Glutamatergic neuron (in vitro differentiated cells): ENCODE results near the gene TMPRSS2. TPM values are rescaled to one million over a fixed set of nuclear protein-coding genes. Genes with fewer than 3 reads are reported as not detected.

ENCODE experiments used
- DNase-seq: peaks from one replicate; pipeline ENCODE4 v3.0.0; 2022
- H3K27ac Mint-ChIP-seq: one replicate; pipeline ENCODE4 v1.8.0; 2020; ENCODE audit warnings: mild to moderate bottlenecking, mixed read lengths, inconsistent platforms; ENCODE audit not compliant: unreplicated experiment
- H3K27me3 Mint-ChIP-seq: one replicate; pipeline ENCODE4 v1.8.0; 2020; ENCODE audit warnings: mild to moderate bottlenecking, moderate library complexity, mixed read lengths, inconsistent platforms; ENCODE audit not compliant: unreplicated experiment
- H3K36me3 Mint-ChIP-seq: one replicate; pipeline ENCODE4 v1.8.0; 2020; ENCODE audit warnings: mild to moderate bottlenecking, mixed read lengths, inconsistent platforms; ENCODE audit not compliant: unreplicated experiment
- H3K4me1 Mint-ChIP-seq: one replicate; pipeline ENCODE4 v1.8.0; 2020; ENCODE audit warnings: mild to moderate bottlenecking, low read depth, mixed read lengths, inconsistent platforms; ENCODE audit not compliant: unreplicated experiment
- H3K4me3 Mint-ChIP-seq: one replicate; pipeline ENCODE4 v1.8.0; 2020; ENCODE audit warnings: mild to moderate bottlenecking, mixed read lengths, inconsistent platforms; ENCODE audit not compliant: unreplicated experiment
- H3K9me3 Mint-ChIP-seq: one replicate; pipeline ENCODE4 v1.8.0; 2020; ENCODE audit warnings: mild to moderate bottlenecking, moderate library complexity, mixed read lengths, inconsistent platforms; ENCODE audit not compliant: unreplicated experiment
- total RNA-seq: library from RNA; stranded (reverse); fragmentation: NEBNext Ultra II Directional; extraction: Animal tissue kit (Norgen Biotek cat#: 25700); gene quantifications from one replicate; pipeline ENCODE4 v1.2.1, GENCODE V29; 2021; ENCODE audit not compliant: unreplicated experiment
- TF ChIP-seq, protein P1 (sequence below): fragments of 200-600 bp; sonication (generic); IDR thresholded peaks from one replicate; pipeline ENCODE4 v1.5.0; 2021; ENCODE audit not compliant: partially characterized antibody, unreplicated experiment

Gene TMPRSS2
- total RNA-seq, 1 donor from 2014 or later, result not detected

DNA sequence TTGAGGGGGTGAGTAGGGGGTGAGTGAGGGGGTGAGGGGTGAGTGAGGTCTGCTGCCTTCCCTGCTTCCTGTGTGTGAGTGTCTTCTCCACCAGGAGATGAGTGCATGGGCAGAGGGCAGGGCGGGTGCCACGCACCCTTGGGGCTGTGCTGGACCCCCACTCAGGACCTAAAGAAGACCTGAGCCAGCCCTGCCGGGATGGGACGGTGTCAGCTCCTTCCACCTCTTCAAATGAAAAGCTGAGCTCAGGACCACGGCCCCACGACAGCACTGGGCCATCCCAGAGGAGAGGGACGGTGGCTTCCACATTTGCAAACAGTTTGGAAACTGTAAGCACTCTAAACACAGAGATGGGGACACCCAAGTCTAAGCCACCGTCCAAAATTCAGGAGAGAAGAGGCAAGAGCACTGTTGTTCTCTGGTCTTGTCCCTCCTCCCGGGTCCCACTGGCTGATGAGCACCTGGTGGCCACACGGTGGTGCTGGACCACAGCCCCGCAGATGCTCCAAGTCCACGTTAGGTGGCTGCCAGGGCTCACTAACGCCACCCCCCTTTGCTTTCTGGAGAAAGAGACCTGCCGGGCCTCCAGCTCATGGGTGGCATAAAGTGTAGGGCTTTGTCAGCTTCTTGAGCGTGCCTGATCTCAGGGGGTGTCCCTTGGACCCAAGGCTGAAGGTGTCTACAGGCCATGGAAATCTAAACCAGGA lies 32.1 kb downstream of the TMPRSS2 start:
- no peak overlapping the region for H3K4me3 Mint-ChIP-seq
- peaks cover 6% of the 10 kb centered on the region for H3K27me3 Mint-ChIP-seq

DNA sequence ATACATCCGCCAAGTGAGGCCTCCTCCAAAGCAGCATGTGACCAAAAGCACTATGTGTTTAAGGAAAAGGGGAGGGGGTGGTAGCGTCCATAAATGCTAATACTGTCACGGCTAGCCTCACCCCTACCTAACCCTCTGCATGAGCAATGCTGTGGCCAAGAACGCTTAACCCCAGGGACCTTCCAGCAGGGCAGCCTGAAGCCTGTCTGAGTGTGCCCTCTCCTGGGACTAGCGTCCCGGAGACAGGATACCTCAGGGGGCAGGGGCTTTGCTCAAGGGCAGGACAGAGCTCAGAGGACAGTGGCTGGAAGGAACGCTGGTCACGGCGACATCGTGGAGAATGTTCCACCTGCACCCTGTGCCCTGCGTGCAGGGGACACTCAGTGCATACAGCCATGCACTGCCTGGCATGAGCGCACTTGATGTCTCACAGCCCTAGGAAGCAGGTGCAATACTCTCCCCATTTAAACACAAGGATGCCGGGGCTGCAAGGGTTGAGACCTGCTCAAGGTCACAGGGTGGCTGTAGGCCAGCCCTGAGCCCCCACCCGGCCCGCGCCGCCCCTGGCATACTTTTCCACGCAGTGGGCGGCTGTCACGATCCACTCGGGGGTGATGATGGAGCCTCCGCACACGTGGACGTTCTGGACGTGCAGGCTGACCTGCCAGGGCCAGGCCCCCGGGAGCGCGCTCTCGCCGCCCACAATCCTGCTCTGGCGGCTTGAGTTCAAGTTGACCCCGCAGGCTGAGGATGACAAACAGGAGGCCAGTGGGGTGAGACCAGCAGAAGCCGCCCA lies 35.0 kb downstream of the TMPRSS2 start:
- DNase-seq, result no peak
- H3K27ac Mint-ChIP-seq, result no peak overlapping the region
- H3K4me1 Mint-ChIP-seq, result peaks cover 20% of the 10 kb centered on the region
- no peaks in the 10 kb centered on the region for H3K36me3 Mint-ChIP-seq
- no peak overlapping the region for H3K4me3 Mint-ChIP-seq
- peaks cover 8% of the 10 kb centered on the region for H3K27me3 Mint-ChIP-seq
- peaks cover 10% of the 10 kb centered on the region for H3K9me3 Mint-ChIP-seq
- TF ChIP-seq, protein P1, sequence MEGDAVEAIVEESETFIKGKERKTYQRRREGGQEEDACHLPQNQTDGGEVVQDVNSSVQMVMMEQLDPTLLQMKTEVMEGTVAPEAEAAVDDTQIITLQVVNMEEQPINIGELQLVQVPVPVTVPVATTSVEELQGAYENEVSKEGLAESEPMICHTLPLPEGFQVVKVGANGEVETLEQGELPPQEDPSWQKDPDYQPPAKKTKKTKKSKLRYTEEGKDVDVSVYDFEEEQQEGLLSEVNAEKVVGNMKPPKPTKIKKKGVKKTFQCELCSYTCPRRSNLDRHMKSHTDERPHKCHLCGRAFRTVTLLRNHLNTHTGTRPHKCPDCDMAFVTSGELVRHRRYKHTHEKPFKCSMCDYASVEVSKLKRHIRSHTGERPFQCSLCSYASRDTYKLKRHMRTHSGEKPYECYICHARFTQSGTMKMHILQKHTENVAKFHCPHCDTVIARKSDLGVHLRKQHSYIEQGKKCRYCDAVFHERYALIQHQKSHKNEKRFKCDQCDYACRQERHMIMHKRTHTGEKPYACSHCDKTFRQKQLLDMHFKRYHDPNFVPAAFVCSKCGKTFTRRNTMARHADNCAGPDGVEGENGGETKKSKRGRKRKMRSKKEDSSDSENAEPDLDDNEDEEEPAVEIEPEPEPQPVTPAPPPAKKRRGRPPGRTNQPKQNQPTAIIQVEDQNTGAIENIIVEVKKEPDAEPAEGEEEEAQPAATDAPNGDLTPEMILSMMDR, result no peak

More for the DNA sequence above, 32.1 kb downstream of the TMPRSS2 start:
- DNase-seq, result no peak
- Mint-ChIP-seq H3K9me3 (no peaks in the 10 kb centered on the region), H3K4me1 (no peaks in the 10 kb centered on the region), H3K27ac (no peak overlapping the region), H3K36me3 (no peaks in the 10 kb centered on the region)
- TF ChIP-seq, protein P1, result no peak

DNA sequence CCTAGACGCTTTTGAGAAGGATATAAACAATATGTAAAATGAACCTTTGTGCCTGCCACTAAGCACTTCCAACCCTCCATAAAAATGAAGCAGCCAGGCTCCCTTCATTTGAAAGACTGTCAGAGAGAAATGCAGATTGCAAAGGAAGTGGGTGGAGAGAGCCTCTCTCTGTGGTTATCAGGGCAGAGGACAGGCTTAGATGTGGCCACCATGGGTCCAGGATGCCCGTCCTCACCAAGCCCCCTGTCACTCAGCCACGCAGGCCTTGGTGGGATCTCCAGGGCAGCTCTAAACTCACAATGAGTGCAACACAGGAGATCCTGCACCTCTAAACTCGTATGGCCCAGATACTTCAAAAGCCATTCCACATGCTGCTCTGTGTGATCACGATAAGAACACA lies 37.9 kb downstream of the TMPRSS2 start:
- TF ChIP-seq, protein P1, result no peak
- Mint-ChIP-seq H3K9me3 (peaks cover 10% of the 10 kb centered on the region), H3K27ac (no peak overlapping the region), H3K27me3 (peaks cover 4% of the 10 kb centered on the region), H3K4me3 (no peak overlapping the region), H3K36me3 (no peaks in the 10 kb centered on the region), H3K4me1 (peaks cover 21% of the 10 kb centered on the region)
- no peak for DNase-seq

GRCh38 chr21:41466024-41466820 lies 41.7 kb downstream of the TMPRSS2 start:
- Mint-ChIP-seq H3K36me3 (peaks cover 14% of the 10 kb centered on the region), H3K27ac (no peak overlapping the region), H3K9me3 (peaks cover 19% of the 10 kb centered on the region), H3K27me3 (peaks cover 4% of the 10 kb centered on the region), H3K4me1 (peaks cover 21% of the 10 kb centered on the region), H3K4me3 (no peak overlapping the region)
- no peak for DNase-seq
- TF ChIP-seq, protein P1, result no peak
